AG10803 (cell line): Measurements from ENCODE around the gene SIGLEC1.

Source experiments
- DNase-seq: peaks from one replicate; pipeline ENCODE4 v3.0.0; 2010; ENCODE audit warnings: low read depth
- H3K4me3 ChIP-seq: 2 replicates; pipeline ENCODE4 v1.5.1; 2011; ENCODE audit warnings: mild to moderate bottlenecking, low read length, control low read depth
- TF ChIP-seq, protein P1 (sequence below): conservative IDR thresholded peaks from 2 replicates; pipeline ENCODE4 v1.5.1; 2011; ENCODE audit warnings: mild to moderate bottlenecking, low read length, control low read depth, inconsistent platforms

The SIGLEC1 gene

GRCh38 chr20:3749689-3750531, 37.5 kb upstream of the SIGLEC1 start:
- TF ChIP-seq, protein P1, sequence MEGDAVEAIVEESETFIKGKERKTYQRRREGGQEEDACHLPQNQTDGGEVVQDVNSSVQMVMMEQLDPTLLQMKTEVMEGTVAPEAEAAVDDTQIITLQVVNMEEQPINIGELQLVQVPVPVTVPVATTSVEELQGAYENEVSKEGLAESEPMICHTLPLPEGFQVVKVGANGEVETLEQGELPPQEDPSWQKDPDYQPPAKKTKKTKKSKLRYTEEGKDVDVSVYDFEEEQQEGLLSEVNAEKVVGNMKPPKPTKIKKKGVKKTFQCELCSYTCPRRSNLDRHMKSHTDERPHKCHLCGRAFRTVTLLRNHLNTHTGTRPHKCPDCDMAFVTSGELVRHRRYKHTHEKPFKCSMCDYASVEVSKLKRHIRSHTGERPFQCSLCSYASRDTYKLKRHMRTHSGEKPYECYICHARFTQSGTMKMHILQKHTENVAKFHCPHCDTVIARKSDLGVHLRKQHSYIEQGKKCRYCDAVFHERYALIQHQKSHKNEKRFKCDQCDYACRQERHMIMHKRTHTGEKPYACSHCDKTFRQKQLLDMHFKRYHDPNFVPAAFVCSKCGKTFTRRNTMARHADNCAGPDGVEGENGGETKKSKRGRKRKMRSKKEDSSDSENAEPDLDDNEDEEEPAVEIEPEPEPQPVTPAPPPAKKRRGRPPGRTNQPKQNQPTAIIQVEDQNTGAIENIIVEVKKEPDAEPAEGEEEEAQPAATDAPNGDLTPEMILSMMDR: no peak
- H3K4me3 ChIP-seq: no peak overlapping the region
- DNase-seq: no peak

GRCh38 chr20:3749087-3749688, 36.8 kb upstream of the SIGLEC1 start:
- TF ChIP-seq, protein P1: no peak
- no peak overlapping the region for H3K4me3 ChIP-seq
- no peak for DNase-seq

DNA sequence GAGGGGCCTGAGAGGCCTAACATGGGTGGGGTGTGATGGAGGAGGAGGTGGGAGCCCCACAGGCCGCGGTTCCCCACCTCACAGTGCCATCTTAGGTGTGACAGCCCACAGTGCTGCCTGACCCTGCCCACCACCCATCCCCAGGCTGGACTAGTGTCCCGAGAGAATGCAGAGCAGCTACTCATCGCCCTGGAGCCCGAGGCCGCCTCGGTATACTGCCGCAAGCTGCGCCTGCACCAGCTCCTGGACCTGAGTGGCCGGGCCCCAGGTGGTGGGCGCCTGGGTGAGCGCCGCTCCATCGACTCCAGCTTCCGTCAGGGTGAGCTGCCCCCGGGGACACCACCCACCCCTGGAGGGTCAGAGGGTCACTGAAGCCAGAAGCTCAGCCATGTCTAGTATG, 35.7 kb upstream of the SIGLEC1 start:
- no peak overlapping the region for H3K4me3 ChIP-seq
- TF ChIP-seq, protein P1: no peak
- DNase-seq: no peak

- DNase-seq: no peak
Measured at GRCh38 chr20:3747471-3747870, 35.1 kb upstream of the SIGLEC1 start.

GRCh38 chr20:3745686-3746173, 33.3 kb upstream of the SIGLEC1 start:
- H3K4me3 ChIP-seq: no peak overlapping the region
- TF ChIP-seq, protein P1: no peak
- no peak for DNase-seq

More at GRCh38 chr20:3747471-3747870, 35.1 kb upstream of the SIGLEC1 start:
- H3K4me3 ChIP-seq: no peak overlapping the region
- TF ChIP-seq, protein P1: no peak

DNA sequence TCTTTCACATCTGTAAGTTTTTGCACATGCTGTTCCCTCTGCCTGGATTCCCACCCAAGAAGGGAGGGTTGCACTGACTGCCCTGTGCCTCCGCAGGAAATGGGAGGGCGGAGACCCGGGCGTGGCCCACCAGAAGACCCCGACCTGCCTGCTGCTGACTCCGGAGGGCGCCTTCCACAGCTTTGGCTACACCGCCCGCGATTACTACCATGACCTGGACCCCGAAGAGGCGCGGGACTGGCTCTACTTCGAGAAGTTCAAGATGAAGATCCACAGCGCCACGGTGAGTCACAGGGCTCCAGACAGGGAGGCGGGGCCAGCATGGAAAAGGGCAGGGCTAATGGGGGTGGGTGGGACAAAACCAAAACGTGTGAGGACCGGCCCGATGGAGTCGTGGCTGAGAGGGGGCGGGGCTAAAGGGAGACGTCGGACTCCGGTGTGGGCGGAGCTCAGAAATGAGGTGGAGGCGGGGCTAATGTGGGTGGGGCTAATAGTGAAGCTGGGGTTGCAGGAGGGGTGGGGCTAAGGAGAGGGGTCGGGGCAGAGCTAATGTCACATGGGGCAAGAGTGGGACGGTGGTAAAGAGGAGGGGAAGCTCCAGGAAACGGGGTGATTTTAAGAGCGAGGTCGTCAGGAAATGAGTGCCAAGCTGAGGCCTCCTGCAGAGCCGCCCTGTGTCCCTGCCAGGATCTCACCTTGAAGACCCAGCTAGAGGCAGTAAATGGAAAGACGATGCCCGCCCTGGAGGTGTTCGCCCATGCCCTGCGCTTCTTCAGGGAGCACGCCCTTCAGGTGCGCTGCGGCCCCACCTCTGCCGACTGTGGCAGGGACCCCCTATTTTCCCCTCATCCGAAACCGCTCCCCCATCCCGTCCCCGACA, 32.6 kb upstream of the SIGLEC1 start:
- DNase-seq: no peak
- TF ChIP-seq, protein P1: no peak
- no peak overlapping the region for H3K4me3 ChIP-seq
